GM19099 (cell line): ENCODE measurements around the gene RALGPS1.

Experiments
- POLR2A ChIP-seq: IDR thresholded peaks from 3 replicates; pipeline ENCODE4 v1.6.1; 2011; ENCODE audit warnings: low read depth; ENCODE audit not compliant: insufficient read length; ENCODE audit errors: extremely low read depth

The RALGPS1 gene

DNA sequence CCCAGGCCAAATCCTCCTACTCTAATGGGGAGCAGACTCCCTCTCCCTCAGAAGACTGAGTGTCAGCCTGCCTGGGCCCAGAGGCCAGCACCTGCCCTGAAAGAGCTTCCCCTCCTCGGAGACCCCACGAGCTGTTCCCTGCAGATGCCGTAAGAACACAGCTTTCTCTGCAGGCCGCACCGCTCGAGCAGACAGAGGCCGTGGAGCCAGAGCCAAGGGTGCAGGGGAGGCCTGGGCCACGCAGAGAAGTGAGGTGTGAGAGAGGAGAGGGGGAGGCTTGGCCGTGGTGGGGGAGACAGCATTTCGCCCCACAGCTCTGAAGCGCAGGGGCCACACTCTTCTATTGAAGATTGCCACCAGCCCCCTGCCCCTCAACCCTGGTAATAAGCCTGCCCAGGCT, 287.1 kb downstream of the RALGPS1 start:
- TF ChIP-seq POLR2A, result no peak

DNA sequence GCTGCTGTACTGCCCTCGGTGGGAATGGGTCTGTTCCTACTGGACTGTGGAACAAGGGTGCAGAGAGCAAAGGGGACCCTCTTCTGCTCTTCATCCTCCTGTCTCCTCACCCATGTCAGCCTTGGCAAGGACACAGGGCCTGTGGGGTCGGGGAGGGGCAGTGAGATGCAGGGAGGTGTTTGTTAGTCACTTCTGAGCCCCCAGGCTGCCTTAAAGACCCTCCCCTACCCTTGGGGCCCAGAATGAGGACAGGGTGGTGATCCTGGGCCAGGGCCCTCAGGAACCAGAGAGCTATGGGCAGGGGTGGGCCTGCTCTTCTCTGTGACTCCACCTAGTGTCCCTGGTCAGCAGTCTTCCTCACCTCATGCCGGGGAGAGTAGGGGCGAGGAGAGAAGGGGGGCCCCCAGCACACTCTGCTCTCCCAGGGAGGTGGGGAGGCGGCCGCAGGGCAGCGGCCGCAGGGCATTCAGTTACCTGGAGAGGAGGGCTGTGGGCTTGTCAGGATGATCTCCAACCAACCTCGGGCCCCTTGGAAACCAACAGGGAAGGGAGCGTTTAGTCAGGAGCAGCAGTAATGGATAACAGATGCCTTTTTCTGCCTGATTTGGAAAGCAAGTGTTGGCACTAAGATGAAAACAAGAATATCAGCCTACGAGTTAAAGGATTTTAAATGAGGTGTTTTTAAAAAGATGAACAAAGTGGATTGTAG, 288.0 kb downstream of the RALGPS1 start:
- TF ChIP-seq POLR2A, result no peak

DNA sequence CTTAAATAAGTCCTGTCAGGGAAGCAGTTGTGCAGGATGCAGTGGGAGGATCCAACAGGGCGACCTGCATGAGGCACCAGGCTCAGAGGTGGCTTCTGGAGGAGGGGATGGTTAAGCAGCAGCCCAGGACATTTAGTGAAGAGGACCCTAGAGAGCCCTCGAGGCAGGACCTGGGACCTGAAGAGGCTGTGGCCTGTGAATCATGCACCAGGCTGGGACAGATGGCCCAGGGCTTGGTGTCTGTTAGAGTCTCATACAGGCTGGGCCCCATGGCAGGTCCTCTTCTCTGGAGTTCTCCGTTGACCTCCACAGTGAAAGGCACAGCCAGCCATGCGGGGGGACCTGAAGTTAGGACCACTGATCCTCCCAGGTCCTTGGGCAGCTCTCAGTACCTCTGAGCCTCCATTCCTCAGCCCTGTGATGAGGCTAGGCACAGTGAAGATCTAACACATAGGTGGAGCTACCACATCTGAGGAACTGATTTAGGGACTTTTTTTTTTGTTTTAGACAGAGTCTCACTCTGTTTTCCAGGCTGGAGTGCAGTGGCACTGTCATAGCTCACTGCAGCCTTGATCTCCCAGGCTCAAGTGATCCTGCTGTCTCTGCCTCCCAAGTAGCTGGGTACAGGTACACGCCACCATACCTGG, 289.2 kb downstream of the RALGPS1 start:
- TF ChIP-seq POLR2A, result no peak

DNA sequence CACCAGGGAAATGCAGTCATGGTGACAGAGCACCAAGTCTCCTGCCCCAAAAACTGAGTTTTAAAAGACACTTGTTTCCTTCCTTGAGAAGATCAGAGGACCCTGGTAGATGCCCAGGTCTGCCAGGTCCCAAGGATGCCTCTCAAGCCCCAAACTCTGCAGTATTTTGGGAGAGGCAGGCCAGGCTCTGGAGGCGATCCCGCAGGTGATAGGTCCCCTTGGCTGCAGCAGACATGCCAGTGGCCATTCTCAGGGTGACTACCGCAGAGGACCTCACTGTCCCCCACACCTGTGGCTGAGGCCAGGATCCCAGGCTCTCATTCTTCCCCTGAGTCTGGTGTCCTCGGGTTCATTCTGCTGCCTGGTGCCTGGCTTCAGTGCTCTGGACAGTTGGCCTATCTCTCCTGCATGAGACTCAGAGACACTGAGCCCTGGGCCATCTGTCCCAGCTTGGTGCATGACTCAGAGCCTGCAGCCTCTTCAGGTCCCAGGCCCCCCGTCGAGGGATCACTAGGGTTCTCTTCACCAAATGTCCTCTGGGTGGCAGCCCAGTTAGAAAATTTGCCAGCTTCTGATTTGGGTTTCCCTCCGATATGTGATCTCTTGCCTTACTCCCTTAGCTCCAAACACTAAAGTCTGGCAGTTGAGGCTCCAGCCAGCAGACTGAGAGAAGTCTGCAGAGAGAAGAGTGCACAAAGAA, 290.3 kb downstream of the RALGPS1 start:
- TF ChIP-seq POLR2A, result no peak

DNA sequence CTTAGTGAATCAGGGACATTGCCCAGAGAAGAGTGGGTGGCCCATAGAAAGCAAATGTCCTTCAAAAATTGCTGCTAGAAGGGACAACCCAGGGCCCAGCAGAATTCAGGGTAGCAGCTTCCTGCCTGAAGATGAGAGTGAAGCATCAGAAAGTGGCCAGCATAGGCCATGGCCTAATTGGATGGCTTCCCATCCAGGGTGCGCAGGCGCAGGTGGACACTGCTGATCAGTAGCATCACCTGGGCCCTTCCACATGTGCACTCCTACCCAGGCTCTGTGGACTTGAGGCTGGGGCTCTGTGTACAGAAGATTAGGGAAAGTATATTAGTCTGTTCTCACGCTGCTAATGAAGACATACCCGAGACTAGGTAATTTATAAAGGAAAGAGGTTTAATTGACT, 291.4 kb downstream of the RALGPS1 start:
- TF ChIP-seq POLR2A, result no peak

DNA sequence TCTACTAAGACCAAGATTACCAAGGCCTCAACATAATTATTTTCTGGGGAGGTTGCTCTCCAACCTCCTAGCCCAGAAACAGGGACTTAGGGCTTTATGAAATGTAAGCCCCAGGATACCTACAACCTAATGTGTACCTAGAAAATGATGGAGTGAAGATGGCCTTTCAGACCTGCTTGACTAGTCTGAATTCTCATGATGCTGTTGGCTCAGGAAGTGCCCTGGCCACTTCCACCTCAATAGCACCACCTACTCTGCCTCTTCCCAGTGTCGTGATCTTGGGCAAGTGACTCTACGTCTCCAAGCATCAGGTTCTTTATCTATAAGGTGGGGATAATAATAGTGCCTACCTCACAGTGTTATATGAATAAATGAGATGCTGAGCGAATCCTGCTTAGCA, 292.1 kb downstream of the RALGPS1 start:
- TF ChIP-seq POLR2A, result no peak

DNA sequence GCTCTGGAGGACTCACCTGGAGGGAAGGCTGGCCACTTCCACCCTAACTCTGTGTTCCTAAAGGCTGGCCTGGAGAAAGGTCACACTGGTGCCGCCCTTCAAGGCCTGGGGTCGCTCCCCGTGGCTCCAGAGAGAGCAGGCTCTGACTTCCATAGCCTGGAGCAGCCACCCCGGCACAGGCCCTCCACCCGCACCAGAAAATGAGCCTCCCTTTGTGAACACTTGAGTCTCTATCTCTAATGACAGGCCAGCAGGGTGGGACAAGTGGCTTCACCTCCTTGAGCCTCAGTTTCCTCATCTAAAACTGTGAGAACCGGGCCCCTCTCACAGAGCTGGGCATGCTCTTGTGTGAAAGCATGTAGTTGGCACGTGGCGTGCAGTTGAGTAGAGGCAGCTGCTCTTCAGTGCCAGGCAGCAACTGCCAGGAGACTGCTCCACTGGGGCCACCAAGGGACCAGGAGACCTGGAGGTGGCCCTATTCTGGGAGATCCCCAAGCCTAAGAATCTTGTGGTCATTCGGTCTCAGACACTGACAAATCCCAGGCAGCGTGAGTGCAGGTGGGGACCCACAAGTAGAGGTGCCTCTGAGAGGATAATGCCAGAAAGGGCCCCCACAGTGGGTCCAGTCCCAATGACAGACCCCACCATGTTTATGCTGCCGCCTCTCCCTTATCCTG, 293.3 kb downstream of the RALGPS1 start:
- no peak for TF ChIP-seq POLR2A

DNA sequence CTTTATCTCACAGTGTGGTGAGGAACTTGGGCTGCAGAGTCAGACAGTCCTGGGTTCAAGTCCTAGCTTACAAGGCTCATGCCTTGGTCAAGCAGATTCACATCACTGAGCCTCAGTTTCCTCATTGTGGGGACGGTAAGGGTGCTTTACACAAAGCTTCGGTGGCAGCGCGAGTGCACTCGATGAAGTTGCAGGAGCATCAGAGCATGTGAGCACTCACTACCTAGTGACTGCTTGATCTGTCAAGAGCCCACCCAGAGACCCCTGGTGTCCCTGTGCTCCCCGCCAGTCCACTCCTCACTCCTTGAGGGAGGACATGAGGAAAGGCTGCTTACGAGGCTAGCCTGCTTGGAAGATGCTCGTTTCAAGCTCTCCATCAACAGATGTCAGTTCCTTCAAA, 293.8 kb downstream of the RALGPS1 start:
- TF ChIP-seq POLR2A, result no peak

DNA sequence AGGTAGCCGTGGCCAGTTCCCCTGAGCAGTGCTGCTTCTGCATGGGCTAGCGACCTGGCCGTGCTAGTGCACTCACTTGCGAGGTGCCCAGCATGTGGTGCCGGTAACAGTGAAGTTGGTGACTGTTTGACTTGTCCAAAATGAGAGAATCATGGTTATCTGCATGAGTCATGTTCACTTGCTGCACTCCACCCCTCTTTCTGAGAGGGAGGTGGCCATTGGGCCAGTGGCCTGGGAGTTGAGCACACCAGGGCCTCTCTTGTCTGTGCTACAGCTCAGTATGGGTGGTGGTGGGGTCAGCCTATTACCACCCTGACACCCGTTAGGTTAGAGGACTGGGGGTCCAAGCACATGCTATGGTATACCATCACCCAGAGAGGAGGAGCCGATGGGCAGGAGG, 294.6 kb downstream of the RALGPS1 start:
- TF ChIP-seq POLR2A, result no peak

DNA sequence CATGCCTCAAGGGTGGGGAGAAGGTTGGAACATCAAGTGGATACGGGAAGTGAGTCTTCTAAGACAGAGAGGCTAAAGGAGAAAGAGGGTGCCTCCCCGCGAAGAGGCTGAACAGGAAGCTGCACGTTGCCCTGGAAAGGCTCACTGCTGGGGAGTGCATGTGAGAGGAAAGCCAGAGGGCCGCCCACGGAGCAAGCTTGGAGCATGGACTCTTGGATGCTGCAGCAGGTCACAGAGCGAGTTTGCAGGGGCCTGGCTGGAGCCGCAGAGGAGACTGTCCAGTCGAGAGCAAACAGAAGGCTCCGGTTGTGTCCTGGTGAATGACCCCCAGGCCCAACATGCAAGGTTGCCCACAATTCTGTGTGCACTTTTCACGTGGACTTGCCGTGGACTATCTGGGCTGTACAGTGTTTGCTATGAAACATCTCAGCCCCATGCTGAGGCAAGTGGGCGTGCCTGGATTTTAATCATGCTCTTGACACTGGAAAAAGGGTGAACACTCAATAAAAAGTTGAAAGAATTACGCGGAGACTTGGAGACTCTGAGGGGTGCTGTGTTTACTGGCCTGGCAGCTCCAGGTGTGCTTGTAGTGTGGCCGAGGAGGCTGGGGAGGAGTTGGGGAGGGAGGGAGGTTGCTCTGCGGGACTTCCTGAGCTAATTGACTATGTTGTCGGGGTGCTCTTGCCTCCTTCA, 295.5 kb downstream of the RALGPS1 start:
- no peak for TF ChIP-seq POLR2A

DNA sequence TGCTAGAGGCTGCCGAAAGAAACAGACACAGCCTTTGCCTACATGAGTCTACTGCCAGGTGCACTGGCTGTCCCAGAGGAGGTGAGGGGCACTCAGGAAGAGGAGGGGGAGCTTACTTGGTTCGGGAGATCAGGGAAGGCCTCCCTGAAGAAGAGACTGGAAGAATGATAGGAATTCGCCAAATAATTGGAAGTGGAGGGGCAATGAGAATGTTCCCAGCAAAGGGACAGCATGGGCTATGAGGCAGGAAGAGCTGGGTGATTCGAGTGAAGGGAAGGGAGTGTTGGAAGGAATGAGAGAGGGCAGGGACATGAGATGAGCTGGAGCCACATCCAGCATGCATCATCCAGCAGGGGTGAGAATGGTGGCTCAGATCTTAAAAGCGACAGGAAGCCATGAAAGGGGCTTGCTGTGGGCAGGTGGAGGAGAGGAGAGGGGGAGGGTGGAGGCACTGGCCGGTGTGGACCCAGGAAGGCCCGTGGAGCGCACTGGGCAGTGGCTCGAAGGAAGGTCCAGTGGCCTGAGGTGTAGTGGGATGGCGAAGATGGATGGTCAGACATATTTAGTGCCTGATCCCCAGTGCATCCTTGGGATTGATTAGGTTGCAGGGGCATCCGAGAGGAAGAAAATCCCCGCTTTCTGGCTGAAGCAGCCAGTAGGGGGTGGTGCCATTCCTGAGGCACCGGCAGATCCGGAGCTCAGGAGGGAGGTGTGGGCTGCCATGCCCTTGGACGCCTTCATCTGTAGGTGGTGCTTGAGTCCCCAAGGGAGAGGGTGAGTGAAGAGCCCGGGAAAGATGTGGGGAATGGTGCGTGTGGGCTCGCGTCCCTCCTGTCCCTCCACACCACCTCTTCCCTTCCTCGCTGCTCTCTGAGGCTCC, 296.5 kb downstream of the RALGPS1 start:
- no peak for TF ChIP-seq POLR2A

DNA sequence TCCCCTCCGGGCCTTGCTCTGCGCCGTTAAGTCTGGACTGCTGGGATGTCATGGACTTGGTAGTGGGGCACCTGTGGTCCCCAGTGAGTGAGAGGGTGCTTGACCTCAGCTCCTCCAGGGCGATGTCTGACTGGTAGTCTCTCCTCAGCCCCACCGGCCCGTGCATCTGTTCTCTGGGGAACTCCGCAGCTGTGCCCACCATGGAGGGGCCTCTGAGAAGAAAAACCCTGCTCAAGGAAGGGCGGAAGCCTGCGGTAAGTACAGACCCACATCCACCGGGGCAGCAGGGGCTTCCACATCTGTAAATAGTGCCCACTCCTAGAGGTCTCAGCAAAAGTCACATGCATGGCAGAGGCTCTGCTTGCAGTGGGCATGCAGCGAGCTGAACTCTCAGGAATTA, 297.4 kb downstream of the RALGPS1 start:
- no peak for TF ChIP-seq POLR2A

DNA sequence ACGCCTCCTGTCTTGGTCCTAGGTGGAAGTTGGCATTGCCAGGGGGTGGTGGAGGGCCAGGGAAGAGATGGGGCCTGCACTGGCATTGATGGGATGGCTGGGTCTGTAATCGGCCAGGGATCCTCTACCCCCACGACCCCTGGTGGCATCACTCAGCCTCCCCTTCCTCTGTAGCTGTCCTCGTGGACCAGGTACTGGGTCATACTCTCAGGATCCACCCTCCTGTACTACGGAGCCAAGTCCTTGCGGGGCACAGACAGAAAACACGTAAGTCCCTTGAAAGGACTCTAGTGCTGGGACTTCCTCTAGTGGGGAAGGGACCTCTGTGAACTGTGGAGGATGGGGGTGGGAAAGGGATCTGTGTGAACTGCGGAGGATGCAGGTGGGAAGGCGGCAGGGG, 297.9 kb downstream of the RALGPS1 start:
- TF ChIP-seq POLR2A, result no peak

DNA sequence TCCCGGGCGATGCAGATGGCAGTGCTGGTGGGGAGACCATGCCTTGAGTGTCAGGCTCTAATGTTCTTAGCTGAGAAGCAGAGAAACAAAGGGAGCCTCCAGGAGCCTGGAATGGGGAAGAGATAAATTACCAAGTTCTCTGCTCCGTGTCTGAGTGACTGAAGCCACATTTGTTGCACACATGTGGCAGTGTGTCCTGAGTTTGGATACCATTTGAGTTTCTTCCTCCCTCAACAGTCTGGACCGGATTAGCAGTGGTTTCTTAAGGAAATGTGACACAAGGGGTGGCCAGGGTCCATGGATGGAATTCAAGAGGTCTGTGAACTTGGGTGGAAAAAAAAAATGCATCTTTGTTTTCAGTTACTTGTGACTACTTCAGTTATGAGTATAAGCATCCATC, 299.3 kb downstream of the RALGPS1 start:
- TF ChIP-seq POLR2A, result no peak
